ENCODE data around the gene TRIO.

Gene TRIO

DNA sequence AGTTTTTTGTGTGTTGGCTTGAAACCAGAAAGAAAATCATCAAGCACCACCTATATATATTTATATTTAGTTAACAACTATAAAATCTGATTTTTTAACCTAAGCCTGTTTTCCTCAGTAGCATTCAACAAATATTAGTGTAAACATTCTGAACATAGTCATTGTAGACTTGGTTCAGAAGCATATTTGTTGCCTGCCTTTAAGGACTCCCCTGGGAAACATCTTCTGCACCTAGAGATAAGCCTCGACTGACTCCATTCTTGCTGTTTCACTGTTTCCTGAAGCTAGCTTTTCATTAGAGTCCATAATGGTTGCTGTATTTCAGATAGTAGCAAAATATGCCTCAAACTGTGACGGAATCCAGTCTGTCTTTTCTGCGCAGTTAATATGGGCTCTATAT lies 123.5 kb downstream of the TRIO start:
- H3K9ac ChIP-seq (ENCODE audit: low read depth, low read length): no peak overlapping the region
- no peaks in the 10 kb centered on the region for H3K36me3 ChIP-seq (ENCODE audit: insufficient read depth, low read length)
- no peaks in the 10 kb centered on the region; the same call in 1 of the 2 replicates for H3K4me1 ChIP-seq (ENCODE audit: insufficient read depth, low read length)
- H3K4me3 ChIP-seq (ENCODE audit: low read depth in 1 of 2, low read length in 2 of 2): no peak overlapping the region
- no peaks in the 10 kb centered on the region for H3K9me3 ChIP-seq (ENCODE audit: insufficient read depth, low read length, severe bottlenecking)
- peaks cover 14% of the 10 kb centered on the region for H3K27me3 ChIP-seq (ENCODE audit: insufficient read depth, low read length, poor library complexity)
- no peak overlapping the region for H3K27ac ChIP-seq (ENCODE audit: low read length)
- H2AFZ ChIP-seq (ENCODE audit: low read depth, low read length): no peak overlapping the region
- ATAC-seq (ENCODE audit: insufficient read depth, low read depth) (no peak), DNase-seq (no peak)
- peaks cover 4% of the 10 kb centered on the region; the same call in 1 of the 2 replicates for H4K20me1 ChIP-seq (ENCODE audit: insufficient read depth, low read length)
- no peaks in the 10 kb centered on the region for H3K79me2 ChIP-seq (ENCODE audit: insufficient read depth, low read length)
- TF ChIP-seq EZH2 (IDR thresholded peaks at IDR 0.05; ENCODE audit: borderline replicate concordance, low read depth, low read length, severe bottlenecking): no peak
- TF ChIP-seq, protein P1, sequence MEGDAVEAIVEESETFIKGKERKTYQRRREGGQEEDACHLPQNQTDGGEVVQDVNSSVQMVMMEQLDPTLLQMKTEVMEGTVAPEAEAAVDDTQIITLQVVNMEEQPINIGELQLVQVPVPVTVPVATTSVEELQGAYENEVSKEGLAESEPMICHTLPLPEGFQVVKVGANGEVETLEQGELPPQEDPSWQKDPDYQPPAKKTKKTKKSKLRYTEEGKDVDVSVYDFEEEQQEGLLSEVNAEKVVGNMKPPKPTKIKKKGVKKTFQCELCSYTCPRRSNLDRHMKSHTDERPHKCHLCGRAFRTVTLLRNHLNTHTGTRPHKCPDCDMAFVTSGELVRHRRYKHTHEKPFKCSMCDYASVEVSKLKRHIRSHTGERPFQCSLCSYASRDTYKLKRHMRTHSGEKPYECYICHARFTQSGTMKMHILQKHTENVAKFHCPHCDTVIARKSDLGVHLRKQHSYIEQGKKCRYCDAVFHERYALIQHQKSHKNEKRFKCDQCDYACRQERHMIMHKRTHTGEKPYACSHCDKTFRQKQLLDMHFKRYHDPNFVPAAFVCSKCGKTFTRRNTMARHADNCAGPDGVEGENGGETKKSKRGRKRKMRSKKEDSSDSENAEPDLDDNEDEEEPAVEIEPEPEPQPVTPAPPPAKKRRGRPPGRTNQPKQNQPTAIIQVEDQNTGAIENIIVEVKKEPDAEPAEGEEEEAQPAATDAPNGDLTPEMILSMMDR (IDR thresholded peaks at IDR 0.05; ENCODE audit: borderline replicate concordance, extremely low read depth, low read length, poor library complexity, severe bottlenecking): no peak
- no peak overlapping the region for H3K4me2 ChIP-seq (ENCODE audit: insufficient read depth, low read length)

DNA sequence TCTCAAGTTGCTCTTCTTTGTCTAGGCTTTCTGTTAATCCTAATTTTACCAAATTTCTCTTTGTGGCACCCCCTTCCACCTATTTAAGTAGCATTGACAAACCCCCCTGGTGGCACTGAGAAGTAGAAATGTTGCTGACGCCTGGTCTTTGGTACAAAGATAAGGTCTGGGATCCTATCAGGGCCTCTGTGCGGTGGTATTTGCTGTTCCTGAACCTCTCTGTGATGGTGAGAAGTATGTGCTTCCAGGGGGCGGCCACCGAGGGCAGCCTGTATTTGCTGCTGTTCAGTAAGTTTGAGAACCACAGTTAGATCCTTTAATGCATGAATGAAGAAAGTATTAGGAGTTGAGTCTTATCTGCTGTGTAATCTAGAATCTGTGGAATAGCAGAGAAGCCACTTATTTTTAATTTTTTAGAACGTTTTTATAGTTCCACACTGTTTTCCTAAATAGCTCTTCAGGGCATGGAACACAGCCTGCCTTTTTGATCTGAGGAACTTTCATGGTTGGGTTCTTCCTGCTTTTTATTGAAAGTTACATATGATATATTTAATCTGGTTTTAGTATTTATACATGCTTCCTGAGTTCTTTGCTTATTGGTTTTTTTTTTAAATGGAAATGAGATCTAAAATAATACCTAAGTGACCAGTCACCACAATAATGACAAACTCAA lies 124.2 kb downstream of the TRIO start:
- Histone ChIP-seq H3K79me2 (ENCODE audit: insufficient read depth, low read length) (no peaks in the 10 kb centered on the region), H3K4me2 (ENCODE audit: insufficient read depth, low read length) (no peak overlapping the region), H4K20me1 (ENCODE audit: insufficient read depth, low read length) (peaks cover 4% of the 10 kb centered on the region; the same call in 1 of the 2 replicates)

DNA sequence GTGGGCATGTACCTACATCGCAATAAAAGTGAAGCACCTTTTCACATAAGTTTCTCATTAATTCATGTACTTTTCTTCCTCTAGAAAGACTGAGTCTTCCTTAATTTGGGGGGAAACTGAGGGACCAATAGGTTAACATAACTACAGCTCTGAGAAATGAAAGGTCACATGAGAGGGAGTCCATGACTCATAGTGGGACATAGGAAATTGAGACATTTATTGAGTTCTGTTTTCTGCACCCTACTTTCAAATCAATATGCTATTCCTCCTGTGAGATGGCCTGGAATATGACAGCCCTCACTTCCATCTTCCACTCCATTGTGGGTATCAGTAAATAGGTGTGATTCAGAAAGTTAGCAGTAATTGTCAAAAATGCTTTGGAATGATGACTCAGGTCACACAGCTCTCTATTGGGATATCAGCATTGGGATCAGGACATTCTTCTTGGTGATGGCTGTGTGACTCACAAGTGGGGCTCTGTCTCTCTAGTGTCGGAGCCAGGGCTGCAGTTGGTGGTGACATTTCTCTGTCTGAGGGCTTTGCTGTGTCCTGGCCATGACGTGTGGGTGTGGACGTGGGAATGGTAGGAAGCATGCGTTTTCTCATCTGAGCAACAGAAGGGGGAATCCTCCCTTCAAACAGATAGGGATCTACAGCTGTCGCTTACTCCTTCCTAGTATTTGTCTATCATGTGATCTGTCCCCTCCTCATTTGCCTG lies 125.0 kb downstream of the TRIO start:
- peaks cover 4% of the 10 kb centered on the region; the same call in 1 of the 2 replicates for H4K20me1 ChIP-seq (ENCODE audit: insufficient read depth, low read length)
- DNase-seq: no peak
- H2AFZ ChIP-seq (ENCODE audit: low read depth, low read length): no peak overlapping the region
- no peaks in the 10 kb centered on the region for H3K9me3 ChIP-seq (ENCODE audit: insufficient read depth, low read length, severe bottlenecking)
- H3K4me1 ChIP-seq (ENCODE audit: insufficient read depth, low read length): no peaks in the 10 kb centered on the region; the same call in 1 of the 2 replicates
- H3K27me3 ChIP-seq (ENCODE audit: insufficient read depth, low read length, poor library complexity): peaks cover 14% of the 10 kb centered on the region
- TF ChIP-seq, protein P1 (IDR thresholded peaks at IDR 0.05; ENCODE audit: borderline replicate concordance, extremely low read depth, low read length, poor library complexity, severe bottlenecking): no peak
- TF ChIP-seq EZH2 (IDR thresholded peaks at IDR 0.05; ENCODE audit: borderline replicate concordance, low read depth, low read length, severe bottlenecking): no peak
- no peak for ATAC-seq (ENCODE audit: insufficient read depth, low read depth)
- H3K4me3 ChIP-seq (ENCODE audit: low read depth in 1 of 2, low read length in 2 of 2): no peak overlapping the region
- H3K4me2 ChIP-seq (ENCODE audit: insufficient read depth, low read length): no peak overlapping the region
- H3K27ac ChIP-seq (ENCODE audit: low read length): no peak overlapping the region
- no peak overlapping the region for H3K9ac ChIP-seq (ENCODE audit: low read depth, low read length)
- no peaks in the 10 kb centered on the region for H3K79me2 ChIP-seq (ENCODE audit: insufficient read depth, low read length)
- H3K36me3 ChIP-seq (ENCODE audit: insufficient read depth, low read length): no peaks in the 10 kb centered on the region

More for the DNA sequence above, 124.2 kb downstream of the TRIO start:
- H3K9me3 ChIP-seq (ENCODE audit: insufficient read depth, low read length, severe bottlenecking): no peaks in the 10 kb centered on the region
- no peaks in the 10 kb centered on the region; the same call in 1 of the 2 replicates for H3K4me1 ChIP-seq (ENCODE audit: insufficient read depth, low read length)
- DNase-seq: no peak
- no peak overlapping the region for H3K27ac ChIP-seq (ENCODE audit: low read length)
- H3K4me3 ChIP-seq (ENCODE audit: low read depth in 1 of 2, low read length in 2 of 2): no peak overlapping the region
- ATAC-seq (ENCODE audit: insufficient read depth, low read depth): no peak
- TF ChIP-seq EZH2 (IDR thresholded peaks at IDR 0.05; ENCODE audit: borderline replicate concordance, low read depth, low read length, severe bottlenecking): no peak
- TF ChIP-seq, protein P1 (IDR thresholded peaks at IDR 0.05; ENCODE audit: borderline replicate concordance, extremely low read depth, low read length, poor library complexity, severe bottlenecking): no peak
- peaks cover 14% of the 10 kb centered on the region for H3K27me3 ChIP-seq (ENCODE audit: insufficient read depth, low read length, poor library complexity)
- no peak overlapping the region for H3K9ac ChIP-seq (ENCODE audit: low read depth, low read length)
- no peaks in the 10 kb centered on the region for H3K36me3 ChIP-seq (ENCODE audit: insufficient read depth, low read length)
- H2AFZ ChIP-seq (ENCODE audit: low read depth, low read length): no peak overlapping the region
